K562 treated with DMSO at 1 percent for 24 hours (cell line): ENCODE results near the gene HCRTR2. TPM values are rescaled to one million over a fixed set of nuclear protein-coding genes. Genes with fewer than 3 reads are reported as not detected.

Source experiments
- total RNA-seq: library from RNA; unstranded; fragments of 300-600 nt; gene quantifications from 2 replicates; pipeline ENCODE4 v1.2.3, GENCODE V29; 2022; ENCODE audit warnings: low read depth; ENCODE audit not compliant: insufficient read depth

HCRTR2 gene
- not detected in 2 replicates for total RNA-seq

GRCh38 chr6:55174211-55175026, at the start of gene HCRTR2:
Gene HCRTR2, plus strand, starts transcription at chr6:55174515. Its CDS starts 73 bp downstream, at chr6:55174588.

GRCh38 chr6:55327169-55327568, 152.9 kb downstream of the HCRTR2 start, which contains the start of gene GFRAL:
Gene GFRAL, plus strand, starts transcription at chr6:55327469. Its CDS starts 86 bp downstream, at chr6:55327555.

Other genes with a start within 250 kb of the HCRTR2 start
- not detected in 2 replicates for gene GFRAL, start 153.0 kb downstream of the HCRTR2 start, total RNA-seq